Trophoblast cell (in vitro differentiated cells and primary cell): ENCODE results near the gene RALGDS.

Experiments used
- DNase-seq, 2 donors: peaks; one replicate each; pipeline ENCODE4 v3.0.0-alpha.2; 2016
- H2AFZ ChIP-seq: 2 replicates; pipeline ENCODE4 v1.6.1; 2013; ENCODE audit warnings: low read length, moderate library complexity, mild to moderate bottlenecking; ENCODE audit not compliant: insufficient read depth, poor library complexity
- H2AK5ac ChIP-seq: 2 replicates; pipeline ENCODE4 v1.6.1; 2013; ENCODE audit warnings: mild to moderate bottlenecking, low read length
- H2BK120ac ChIP-seq: 2 replicates; pipeline ENCODE4 v1.6.1; 2013; ENCODE audit warnings: low read length, mild to moderate bottlenecking, moderate library complexity; ENCODE audit not compliant: insufficient read depth, poor library complexity
- H2BK12ac ChIP-seq: 2 replicates; pipeline ENCODE4 v1.6.1; 2013; ENCODE audit warnings: mild to moderate bottlenecking, low read length, moderate library complexity
- H2BK5ac ChIP-seq: 2 replicates; pipeline ENCODE4 v1.6.1; 2013; ENCODE audit warnings: low read length, low read depth, moderate library complexity, mild to moderate bottlenecking; ENCODE audit not compliant: poor library complexity
- H3K14ac ChIP-seq: 2 replicates; pipeline ENCODE4 v1.6.1; 2013; ENCODE audit warnings: mild to moderate bottlenecking, low read length
- H3K18ac ChIP-seq: 2 replicates; pipeline ENCODE4 v1.6.1; 2013; ENCODE audit warnings: mild to moderate bottlenecking, low read length
- H3K23ac ChIP-seq: 2 replicates; pipeline ENCODE4 v1.6.1; 2013; ENCODE audit warnings: low read length
- H3K27ac ChIP-seq: 2 replicates; pipeline ENCODE4 v1.5.1; 2013; ENCODE audit warnings: low read depth, mild to moderate bottlenecking, inconsistent platforms, low read length, moderate library complexity
- H3K27me3 ChIP-seq: 2 replicates; pipeline ENCODE4 v1.6.1; 2013; ENCODE audit warnings: inconsistent platforms, mild to moderate bottlenecking, low read length, moderate library complexity; ENCODE audit not compliant: insufficient read depth
- H3K36me3 ChIP-seq, 2 experiments: 1 replicate in 1 of 2; 2 replicates in 1 of 2; pipeline ENCODE4 v1.6.1; 2013; ENCODE audit warnings: low read length in 2 of 2, mild to moderate bottlenecking in 2 of 2, moderate library complexity in 1 of 2; ENCODE audit not compliant: insufficient read depth in 2 of 2, control insufficient read depth in 1 of 2
- H3K4ac ChIP-seq: 2 replicates; pipeline ENCODE4 v1.6.1; 2013; ENCODE audit warnings: low read depth, mild to moderate bottlenecking, low read length, moderate library complexity
- H3K4me1 ChIP-seq, 2 experiments: 1 replicate in 1 of 2; 2 replicates in 1 of 2; pipeline ENCODE4 v1.6.1; 2013; ENCODE audit warnings: low read length in 2 of 2, mild to moderate bottlenecking in 2 of 2, moderate library complexity in 1 of 2; ENCODE audit not compliant: insufficient read depth in 2 of 2, control insufficient read depth in 1 of 2
- H3K4me2 ChIP-seq: 2 replicates; pipeline ENCODE4 v1.6.1; 2013; ENCODE audit warnings: inconsistent platforms, mild to moderate bottlenecking, low read length, moderate library complexity
- H3K4me3 ChIP-seq: 2 replicates; pipeline ENCODE4 v1.5.1; 2013; ENCODE audit warnings: mild to moderate bottlenecking, low read depth, low read length, inconsistent platforms
- H3K79me1 ChIP-seq: one replicate; pipeline ENCODE4 v1.6.1; 2013; ENCODE audit warnings: low read length
- H3K79me2 ChIP-seq: 2 replicates; pipeline ENCODE4 v1.6.1; 2013; ENCODE audit warnings: low read length, mild to moderate bottlenecking; ENCODE audit not compliant: control insufficient read depth, insufficient read depth, poor library complexity
- H3K9ac ChIP-seq: 2 replicates; pipeline ENCODE4 v1.6.1; 2013; ENCODE audit warnings: mild to moderate bottlenecking, low read length
- H3K9me3 ChIP-seq: 2 replicates; pipeline ENCODE4 v1.6.1; 2013; ENCODE audit warnings: low read depth, mild to moderate bottlenecking, control low read depth, inconsistent platforms, low read length; ENCODE audit not compliant: insufficient read depth
- H4K12ac ChIP-seq: 2 replicates; pipeline ENCODE4 v1.6.1; 2013; ENCODE audit warnings: low read depth, mild to moderate bottlenecking, low read length, moderate library complexity
- H4K8ac ChIP-seq: 2 replicates; pipeline ENCODE4 v1.6.1; 2013; ENCODE audit warnings: low read depth, mild to moderate bottlenecking, low read length, moderate library complexity
- H4K91ac ChIP-seq: one replicate; pipeline ENCODE4 v1.6.1; 2013; ENCODE audit warnings: low read depth, mild to moderate bottlenecking, low read length, moderate library complexity
- WGBS: extraction: QIAGEN DNeasy Blood & Tissue Kit; methylation state at CpG from one replicate; pipeline ENCODE4 v1.1.7; 2013; ENCODE audit warnings: missing lambda C conversion rate; ENCODE audit not compliant: insufficient read length, insufficient coverage; ENCODE audit errors: extremely low coverage; 5-methylcytosine and 5-hydroxymethylcytosine counted together

The RALGDS gene

GRCh38 chr9:133129001-133129795 is 8.2 kb upstream of the RALGDS start:
- no peak overlapping the region for H3K27ac ChIP-seq
- no peak overlapping the region for H3K14ac ChIP-seq
- H4K8ac ChIP-seq = no peak overlapping the region
- H2BK12ac ChIP-seq = no peak overlapping the region
- H3K4ac ChIP-seq = no peak overlapping the region
- no CpG with 5 or more reads among the region's 29 CpGs for WGBS
- peak; percentile 79 to 81 for DNase-seq
- H3K79me2 ChIP-seq = peaks cover 6% of the 10 kb centered on the region
- H3K4me2 ChIP-seq = no peak overlapping the region
- H3K4me1 ChIP-seq = peaks cover 29 to 32% of the 10 kb centered on the region in 2 experiments
- H3K79me1 ChIP-seq = peaks cover 8% of the 10 kb centered on the region
- H3K9me3 ChIP-seq = peaks cover 4% of the 10 kb centered on the region
- no peak overlapping the region for H2AK5ac ChIP-seq
- no peak overlapping the region for H4K12ac ChIP-seq
- no peak overlapping the region for H4K91ac ChIP-seq
- H3K4me3 ChIP-seq = no peak overlapping the region
- peaks cover 5 to 10% of the 10 kb centered on the region in 2 experiments for H3K36me3 ChIP-seq
- no peak overlapping the region for H3K9ac ChIP-seq
- no peaks in the 10 kb centered on the region for H3K27me3 ChIP-seq
- H2BK120ac ChIP-seq = no peak overlapping the region
- H3K18ac ChIP-seq = peak overlapping the region; percentile 5
- no peak overlapping the region for H2AFZ ChIP-seq
- H3K23ac ChIP-seq = no peak overlapping the region
- no peak overlapping the region for H2BK5ac ChIP-seq

- H4K91ac ChIP-seq = no peak overlapping the region
- no peak overlapping the region for H4K12ac ChIP-seq
- DNase-seq = no peak
- H2AFZ ChIP-seq = no peak overlapping the region
- H3K9ac ChIP-seq = no peak overlapping the region
- H3K9me3 ChIP-seq = peaks cover 4% of the 10 kb centered on the region
- H2AK5ac ChIP-seq = peak overlapping the region; percentile 37
- H3K36me3 ChIP-seq = peaks cover 5 to 10% of the 10 kb centered on the region in 2 experiments
- no CpG with 5 or more reads among the region's 13 CpGs for WGBS
- H3K27ac ChIP-seq = no peak overlapping the region
- H2BK12ac ChIP-seq = peak overlapping the region; percentile 46
- peak overlapping the region; percentile 4 for H4K8ac ChIP-seq
- no peak overlapping the region for H3K18ac ChIP-seq
- peaks cover 23 to 28% of the 10 kb centered on the region in 2 experiments for H3K4me1 ChIP-seq
- no peak overlapping the region for H3K14ac ChIP-seq
- no peak overlapping the region for H3K23ac ChIP-seq
- H3K27me3 ChIP-seq = no peaks in the 10 kb centered on the region
- no peak overlapping the region for H3K4me2 ChIP-seq
- peaks cover 2% of the 10 kb centered on the region for H3K79me1 ChIP-seq
- peaks cover 4% of the 10 kb centered on the region for H3K79me2 ChIP-seq
- no peak overlapping the region for H2BK5ac ChIP-seq
- no peak overlapping the region for H3K4ac ChIP-seq
- no peak overlapping the region for H2BK120ac ChIP-seq
- no peak overlapping the region for H3K4me3 ChIP-seq
Measured at GRCh38 chr9:133128152-133128551, 7.1 kb upstream of the RALGDS start.

- DNase-seq = peak; percentile 96 to 97
- no peak overlapping the region for H3K14ac ChIP-seq
- no peak overlapping the region for H2BK120ac ChIP-seq
- no peak overlapping the region for H3K4me3 ChIP-seq
- H3K79me2 ChIP-seq = peaks cover 4% of the 10 kb centered on the region
- H2BK12ac ChIP-seq = no peak overlapping the region
- H3K27me3 ChIP-seq = no peaks in the 10 kb centered on the region
- no peak overlapping the region for H2AFZ ChIP-seq
- no peak overlapping the region for H2BK5ac ChIP-seq
- H2AK5ac ChIP-seq = no peak overlapping the region
- H3K79me1 ChIP-seq = no peaks in the 10 kb centered on the region
- no peak overlapping the region for H3K18ac ChIP-seq
- no peak overlapping the region for H3K4me2 ChIP-seq
- no peak overlapping the region for H4K8ac ChIP-seq
- no peak overlapping the region for H3K4ac ChIP-seq
- no peak overlapping the region for H3K23ac ChIP-seq
- H3K27ac ChIP-seq = no peak overlapping the region
- WGBS = no CpG with 5 or more reads among the region's 23 CpGs
- H3K9ac ChIP-seq = no peak overlapping the region
- H3K9me3 ChIP-seq = peaks cover 4% of the 10 kb centered on the region
- peaks cover 5 to 10% of the 10 kb centered on the region in 2 experiments for H3K36me3 ChIP-seq
- no peak overlapping the region for H4K12ac ChIP-seq
- peak overlapping the region; percentile 8 for H4K91ac ChIP-seq
- H3K4me1 ChIP-seq = peaks cover 19 to 28% of the 10 kb centered on the region in 2 experiments
Measured at GRCh38 chr9:133127340-133127981, 6.4 kb upstream of the RALGDS start.

GRCh38 chr9:133126697-133127339 is 5.8 kb upstream of the RALGDS start:
- Histone ChIP-seq H3K4me3 (no peak overlapping the region), H4K8ac (no peak overlapping the region), H3K36me3 (peaks cover under 1 to 8% of the 10 kb centered on the region in 2 experiments), H2BK120ac (no peak overlapping the region), H3K4me1 (peaks cover 19 to 28% of the 10 kb centered on the region in 2 experiments), H3K23ac (no peak overlapping the region), H3K79me2 (peaks cover 4% of the 10 kb centered on the region), H3K79me1 (no peaks in the 10 kb centered on the region), H2BK12ac (no peak overlapping the region), H3K27ac (no peak overlapping the region), H2BK5ac (no peak overlapping the region), H3K4ac (no peak overlapping the region), H3K27me3 (no peaks in the 10 kb centered on the region), H2AFZ (peak overlapping the region; percentile 10), H3K9ac (no peak overlapping the region), H4K91ac (no peak overlapping the region), H3K14ac (no peak overlapping the region), H3K9me3 (peaks cover 1% of the 10 kb centered on the region), H4K12ac (no peak overlapping the region), H3K4me2 (no peak overlapping the region), H3K18ac (peak overlapping the region; percentile 37), H2AK5ac (no peak overlapping the region)
- no CpG with 5 or more reads among the region's 17 CpGs for WGBS
- no peak for DNase-seq
